Measurements from ENCODE around the gene HLA-DMA. TPM values are rescaled to one million over a fixed set of nuclear protein-coding genes. Genes with fewer than 3 reads are reported as not detected.

The HLA-DMA gene
- total and polyA plus RNA-seq, 5 donors: 16.2 to 26.6 (median 17.6) TPM

- ATAC-seq (peak in 1 of 2 donors; percentile 16), DNase-seq (peak in 1 of 3 donors; percentile 34)
- H3K4me1 ChIP-seq (ENCODE audit: control insufficient read depth, insufficient read depth, low read length): peaks cover 2% of the 10 kb centered on the region
- H3K27ac ChIP-seq (ENCODE audit: low read length): peak overlapping the region; percentile 97
- no peaks in the 10 kb centered on the region for H3K9me3 ChIP-seq (ENCODE audit: control insufficient read depth, low read length)
- 60% methylated on average over 7 of the region's 7 CpGs for WGBS
- intact Hi-C loops (cut with DNase I): no loop called here
- no peak overlapping the region for H3K4me3 ChIP-seq (ENCODE audit: low read length)
- H3K27me3 ChIP-seq (ENCODE audit: control insufficient read depth, insufficient read depth): no peaks in the 10 kb centered on the region
These were observed 11.6 kb downstream of the HLA-DMA start for GRCh38 chr6:32941214-32941768.

GRCh38 chr6:32940656-32941213 is 12.2 kb downstream of the HLA-DMA start, which contains the start of gene HLA-DMB:
TSS of gene HLA-DMB (minus strand) at chr6:32941028. CDS start at chr6:32940807, 221 bp downstream.
- intact Hi-C loops (cut with DNase I): no loop called here

GRCh38 chr6:32938494-32938893 is 14.4 kb downstream of the HLA-DMA start:
- intact Hi-C loops (cut with DNase I): loop anchor here in 1 of 4 donors (5.0 kb wide), 1 partner anchor 39 kb away; no protein-coding TSS in a partner anchor
- no peaks in the 10 kb centered on the region for H3K27me3 ChIP-seq (ENCODE audit: control insufficient read depth, insufficient read depth)
- peaks cover 2% of the 10 kb centered on the region for H3K4me1 ChIP-seq (ENCODE audit: control insufficient read depth, insufficient read depth, low read length)
- H3K4me3 ChIP-seq (ENCODE audit: low read length): no peak overlapping the region
- 86% methylated on average over 7 of the region's 7 CpGs for WGBS
- no peak for ATAC-seq
- no peak overlapping the region for H3K27ac ChIP-seq (ENCODE audit: low read length)
- DNase-seq: no peak
- H3K9me3 ChIP-seq (ENCODE audit: control insufficient read depth, low read length): no peaks in the 10 kb centered on the region

More at GRCh38 chr6:32940656-32941213, 12.2 kb downstream of the HLA-DMA start, which contains the start of gene HLA-DMB:
- peak within 1 kb of the TSS; percentile 58 for H3K4me3 ChIP-seq (ENCODE audit: low read length)
- H3K27ac ChIP-seq (ENCODE audit: low read length): peak within 1 kb of the TSS; percentile 97
- DNase-seq (peak in 2 of 3 donors; percentile 49 to 52), ATAC-seq (peak; percentile 95 to 97)
- no peaks in the 10 kb centered on the region for H3K9me3 ChIP-seq (ENCODE audit: control insufficient read depth, low read length)
- H3K4me1 ChIP-seq (ENCODE audit: control insufficient read depth, insufficient read depth, low read length): peaks cover 2% of the 10 kb centered on the region
- H3K27me3 ChIP-seq (ENCODE audit: control insufficient read depth, insufficient read depth): no peaks in the 10 kb centered on the region
- 14% methylated on average over 9 of the region's 9 CpGs for WGBS

- peak in 2 of 3 donors; percentile 41 to 63 for DNase-seq
- intact Hi-C loops (cut with DNase I): loop anchor here in 1 of 4 donors (5.0 kb wide), 1 partner anchor 40 kb away; no protein-coding TSS in a partner anchor
- no peak overlapping the region for H3K4me3 ChIP-seq (ENCODE audit: low read length)
- peaks cover 2% of the 10 kb centered on the region for H3K4me1 ChIP-seq (ENCODE audit: control insufficient read depth, insufficient read depth, low read length)
- 74% methylated on average over 8 of the region's 8 CpGs for WGBS
- ATAC-seq: peak in 1 of 2 donors; percentile 28
- H3K27ac ChIP-seq (ENCODE audit: low read length): no peak overlapping the region
- H3K9me3 ChIP-seq (ENCODE audit: control insufficient read depth, low read length): no peaks in the 10 kb centered on the region
- H3K27me3 ChIP-seq (ENCODE audit: control insufficient read depth, insufficient read depth): no peaks in the 10 kb centered on the region
These were observed 15.7 kb downstream of the HLA-DMA start for GRCh38 chr6:32937230-32937633.

GRCh38 chr6:32936239-32937152 is 16.4 kb downstream of the HLA-DMA start:
- WGBS: 77% methylated on average over 12 of the region's 12 CpGs
- intact Hi-C loops (cut with DNase I): loop anchor here in 1 of 4 donors (5.0 kb wide), 1 partner anchor 41 kb away; no protein-coding TSS in a partner anchor
- DNase-seq (no peak), ATAC-seq (no peak)
- no peak overlapping the region for H3K4me3 ChIP-seq (ENCODE audit: low read length)
- H3K4me1 ChIP-seq (ENCODE audit: control insufficient read depth, insufficient read depth, low read length): peaks cover under 1% of the 10 kb centered on the region
- no peaks in the 10 kb centered on the region for H3K9me3 ChIP-seq (ENCODE audit: control insufficient read depth, low read length)
- no peaks in the 10 kb centered on the region for H3K27me3 ChIP-seq (ENCODE audit: control insufficient read depth, insufficient read depth)
- no peak overlapping the region for H3K27ac ChIP-seq (ENCODE audit: low read length)

GRCh38 chr6:32935551-32936238 is 17.2 kb downstream of the HLA-DMA start:
- ATAC-seq (no peak), DNase-seq (no peak)
- Histone ChIP-seq H3K9me3 (ENCODE audit: control insufficient read depth, low read length) (no peaks in the 10 kb centered on the region), H3K4me3 (ENCODE audit: low read length) (no peak overlapping the region), H3K27me3 (ENCODE audit: control insufficient read depth, insufficient read depth) (no peaks in the 10 kb centered on the region), H3K4me1 (ENCODE audit: control insufficient read depth, insufficient read depth, low read length) (no peaks in the 10 kb centered on the region), H3K27ac (ENCODE audit: low read length) (no peak overlapping the region)
- 77% methylated on average over 4 of the region's 4 CpGs for WGBS
- intact Hi-C loops (cut with DNase I): loop anchor here in 3 of 4 donors (2.0 to 5.0 kb wide), 2 partner anchors 42 to 49 kb away; no protein-coding TSS in a partner anchor

GRCh38 chr6:32933661-32934085 is 19.2 kb downstream of the HLA-DMA start:
- H3K27ac ChIP-seq (ENCODE audit: low read length): no peak overlapping the region

GRCh38 chr6:32932132-32932868 is 20.6 kb downstream of the HLA-DMA start:
- H3K27me3 ChIP-seq (ENCODE audit: control insufficient read depth, insufficient read depth): no peaks in the 10 kb centered on the region
- no peaks in the 10 kb centered on the region for H3K4me1 ChIP-seq (ENCODE audit: control insufficient read depth, insufficient read depth, low read length)
- H3K4me3 ChIP-seq (ENCODE audit: low read length): no peak overlapping the region
- no peak overlapping the region for H3K27ac ChIP-seq (ENCODE audit: low read length)
- 79% methylated on average over 7 of the region's 7 CpGs for WGBS
- intact Hi-C loops (cut with DNase I): loop anchor here (2.0 to 5.0 kb wide), 2 partner anchors 45 to 53 kb away; no protein-coding TSS in a partner anchor
- no peak for DNase-seq
- ATAC-seq: no peak
- no peaks in the 10 kb centered on the region for H3K9me3 ChIP-seq (ENCODE audit: control insufficient read depth, low read length)

More at GRCh38 chr6:32933661-32934085, 19.2 kb downstream of the HLA-DMA start:
- no peaks in the 10 kb centered on the region for H3K4me1 ChIP-seq (ENCODE audit: control insufficient read depth, insufficient read depth, low read length)
- H3K27me3 ChIP-seq (ENCODE audit: control insufficient read depth, insufficient read depth): no peaks in the 10 kb centered on the region
- intact Hi-C loops (cut with DNase I): loop anchor here (2.0 to 5.0 kb wide), 2 partner anchors 46 to 51 kb away; no protein-coding TSS in a partner anchor
- peak; percentile 79 to 92 (median 87) for DNase-seq
- 0% methylated on average over 3 of the region's 3 CpGs for WGBS
- H3K4me3 ChIP-seq (ENCODE audit: low read length): no peak overlapping the region
- no peaks in the 10 kb centered on the region for H3K9me3 ChIP-seq (ENCODE audit: control insufficient read depth, low read length)
- peak; percentile 62 to 79 for ATAC-seq

GRCh38 chr6:32931211-32931610 is 21.7 kb downstream of the HLA-DMA start:
- WGBS: 0% methylated on average over 1 of the region's 1 CpG
- intact Hi-C loops (cut with DNase I): loop anchor here in 3 of 4 donors (5.0 kb wide), 1 partner anchor 44 kb away; no protein-coding TSS in a partner anchor
- DNase-seq: no peak
- Histone ChIP-seq H3K9me3 (ENCODE audit: control insufficient read depth, low read length) (no peaks in the 10 kb centered on the region), H3K4me1 (ENCODE audit: control insufficient read depth, insufficient read depth, low read length) (no peaks in the 10 kb centered on the region), H3K4me3 (ENCODE audit: low read length) (no peak overlapping the region), H3K27me3 (ENCODE audit: control insufficient read depth, insufficient read depth) (no peaks in the 10 kb centered on the region), H3K27ac (ENCODE audit: low read length) (no peak overlapping the region)
- no peak for ATAC-seq
